HG03097 (cell line): ENCODE data around the gene RBBP7.
A peak's percentile ranks its signal among the peaks of the same experiment; 100 is the strongest.

Experiments
- ATAC-seq: cut with Tn5 transposase; IDR thresholded peaks from one replicate; pipeline ENCODE4 v1.9.1; 2021; ENCODE audit not compliant: unreplicated experiment, low FRiP score

Gene RBBP7

GRCh38 chrX:16870095-16870861, at the start of gene RBBP7:
TSS of gene RBBP7 (minus strand) at chrX:16870362. CDS start at chrX:16870053, 309 bp downstream.
- peak; percentile 81 for ATAC-seq

DNA sequence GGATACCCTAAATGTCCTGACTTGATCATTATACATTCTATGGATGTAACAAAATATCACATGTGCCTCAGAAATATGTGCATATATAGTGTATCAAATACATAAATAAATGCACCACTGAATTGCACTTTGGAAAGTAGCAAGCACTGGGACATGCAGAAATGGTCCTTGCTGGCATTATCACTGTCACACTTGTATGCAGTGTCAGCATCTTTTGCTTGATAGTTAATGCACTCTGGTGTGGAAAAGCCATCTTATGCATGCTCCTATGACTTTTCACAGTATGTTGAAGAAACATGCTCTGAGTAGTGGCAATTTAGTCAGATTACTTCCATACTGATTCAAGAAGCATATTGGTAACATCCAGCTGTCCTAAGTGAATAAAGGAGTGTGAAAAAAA, 48.8 kb upstream of the RBBP7 start:
- ATAC-seq = no peak

DNA sequence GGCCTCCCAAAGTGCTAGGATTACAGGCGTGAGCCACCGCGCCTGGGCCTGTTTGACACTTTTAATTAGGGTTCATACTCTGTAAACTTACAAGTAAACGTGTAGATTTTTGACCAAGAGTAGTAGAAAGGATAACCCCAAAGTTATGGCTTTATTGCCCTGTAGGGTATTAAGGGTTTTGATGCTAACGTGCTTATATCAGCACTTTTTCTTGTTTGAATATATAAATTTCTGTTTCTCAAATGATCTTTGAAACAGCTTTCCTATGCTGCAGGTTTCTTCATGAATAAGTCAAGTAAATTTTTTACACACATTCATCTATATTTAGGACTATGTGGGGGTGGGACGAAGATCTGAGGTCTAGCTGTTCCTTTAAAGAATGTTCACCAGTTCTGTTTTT, 47.0 kb upstream of the RBBP7 start:
- ATAC-seq = no peak

DNA sequence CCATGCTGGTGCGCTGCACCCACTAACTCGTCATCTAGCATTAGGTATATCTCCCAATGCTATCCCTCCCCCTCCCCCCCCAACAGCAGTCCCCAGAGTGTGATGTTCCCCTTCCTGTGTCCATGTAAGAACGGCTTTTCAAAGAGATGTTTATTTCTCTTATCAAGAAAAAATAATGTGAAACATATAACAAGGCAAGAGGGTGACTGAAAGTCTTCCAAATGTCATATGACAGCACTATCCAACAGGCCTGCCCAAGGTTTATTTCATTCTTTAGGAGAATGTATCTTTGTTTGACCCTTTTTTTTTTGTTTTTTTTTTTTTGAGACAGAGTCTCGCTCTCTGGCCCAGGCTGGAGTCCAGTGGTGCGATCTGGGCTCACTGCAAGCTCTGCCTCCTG, 46.4 kb upstream of the RBBP7 start:
- no peak for ATAC-seq

GRCh38 chrX:16914058-16914457, 43.9 kb upstream of the RBBP7 start:
- no peak for ATAC-seq

DNA sequence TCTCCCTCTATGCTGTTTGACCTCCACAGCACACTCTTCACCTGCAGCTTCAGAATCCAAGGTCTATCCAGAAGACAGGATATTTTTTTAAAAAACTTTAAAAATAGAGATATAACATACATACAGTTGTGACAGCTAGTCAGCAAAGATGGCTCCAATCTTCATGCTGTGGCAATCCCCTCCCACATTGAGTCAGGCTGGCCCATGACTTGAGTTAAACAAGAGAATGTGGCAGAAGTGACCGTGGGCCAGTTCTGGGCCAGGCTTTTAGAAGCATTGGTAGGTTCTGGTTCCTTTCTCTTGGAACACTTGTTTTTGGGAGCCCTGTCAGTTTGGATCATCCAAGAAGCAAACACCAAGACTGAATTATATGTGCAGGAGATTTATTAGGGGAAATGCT, 40.2 kb upstream of the RBBP7 start:
- no peak for ATAC-seq

DNA sequence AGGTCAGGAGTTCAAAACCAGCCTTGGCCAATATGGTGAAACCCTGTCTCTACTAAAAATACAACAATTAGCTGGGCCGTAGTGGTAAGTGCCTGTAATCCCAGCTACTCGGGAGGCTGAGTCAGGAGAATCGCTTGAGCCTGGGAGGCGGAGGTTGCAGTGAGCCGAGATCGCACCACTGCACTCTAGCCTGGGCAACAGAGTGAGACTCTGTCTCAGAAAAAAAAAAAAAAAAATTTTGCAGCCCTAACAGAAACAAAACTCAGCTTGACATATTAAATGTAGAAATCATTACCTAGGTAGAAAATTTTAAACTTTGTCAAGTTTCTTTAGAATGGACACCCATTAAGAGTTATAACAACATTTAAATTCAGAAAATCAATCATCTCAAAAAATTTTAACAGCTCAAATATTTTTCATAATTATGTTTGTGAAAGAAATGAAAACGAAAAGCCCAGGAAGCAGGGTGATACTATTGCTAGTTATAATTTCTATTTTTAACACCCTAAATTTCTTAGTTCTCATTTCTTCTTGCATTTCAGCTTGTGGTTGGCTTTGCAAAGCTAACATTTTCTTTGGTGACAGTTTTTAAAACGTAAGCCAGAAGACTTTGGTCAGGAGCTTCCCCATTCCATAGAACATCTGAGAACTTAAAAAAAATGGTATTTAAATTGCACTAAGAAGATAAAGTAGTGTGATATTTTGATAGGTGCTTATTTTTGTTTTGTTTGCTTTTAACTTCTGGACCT, 33.3 kb upstream of the RBBP7 start:
- ATAC-seq = no peak

- no peak for ATAC-seq
These were observed 27.3 kb upstream of the RBBP7 start for GRCh38 chrX:16897445-16897844.

- ATAC-seq = no peak
These were observed 22.6 kb upstream of the RBBP7 start for GRCh38 chrX:16892504-16893362.

GRCh38 chrX:16885628-16886027, 15.5 kb upstream of the RBBP7 start:
- no peak for ATAC-seq

GRCh38 chrX:16883487-16883804, 13.3 kb upstream of the RBBP7 start:
- ATAC-seq = no peak

DNA sequence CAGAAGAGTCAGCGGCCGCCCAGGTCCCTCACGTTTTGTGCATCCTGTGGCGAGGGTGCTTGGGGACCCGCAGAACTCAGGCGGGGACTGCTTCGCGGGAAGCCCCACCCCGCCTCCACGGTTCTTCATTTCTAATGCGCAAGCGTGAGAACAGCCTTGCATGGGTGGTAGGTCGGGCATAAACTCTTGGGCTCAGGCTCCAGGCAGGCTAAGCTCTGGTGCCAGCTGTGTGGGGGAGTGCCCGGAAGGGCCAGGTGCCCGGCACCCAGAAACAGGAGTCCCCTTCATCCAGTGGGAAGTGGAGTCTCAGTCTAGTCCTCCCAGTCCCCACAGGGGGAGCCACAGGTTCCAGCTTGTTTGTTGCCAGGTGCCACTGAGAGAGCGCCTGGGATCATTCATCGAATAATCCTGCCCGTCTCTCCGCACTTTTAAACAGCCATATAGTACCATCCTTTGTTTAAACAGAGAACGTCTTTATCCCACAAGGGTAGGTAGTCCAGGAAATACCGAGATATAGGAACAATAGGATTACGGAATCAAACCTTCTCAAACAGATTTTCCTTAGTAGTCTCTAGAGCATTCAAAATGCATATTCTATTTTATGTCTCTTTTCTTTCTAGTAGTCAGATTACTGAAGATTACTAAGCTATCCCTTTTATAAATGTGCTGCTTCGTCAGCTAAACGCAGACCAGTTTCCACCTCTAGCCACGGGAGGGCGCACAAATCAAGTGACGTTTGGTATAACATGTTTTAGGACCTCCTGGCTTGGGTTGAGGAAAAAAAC, 12.7 kb upstream of the RBBP7 start:
- peak; percentile 50 for ATAC-seq

- ATAC-seq = no peak
These were observed 12.0 kb upstream of the RBBP7 start for GRCh38 chrX:16882169-16882568.

DNA sequence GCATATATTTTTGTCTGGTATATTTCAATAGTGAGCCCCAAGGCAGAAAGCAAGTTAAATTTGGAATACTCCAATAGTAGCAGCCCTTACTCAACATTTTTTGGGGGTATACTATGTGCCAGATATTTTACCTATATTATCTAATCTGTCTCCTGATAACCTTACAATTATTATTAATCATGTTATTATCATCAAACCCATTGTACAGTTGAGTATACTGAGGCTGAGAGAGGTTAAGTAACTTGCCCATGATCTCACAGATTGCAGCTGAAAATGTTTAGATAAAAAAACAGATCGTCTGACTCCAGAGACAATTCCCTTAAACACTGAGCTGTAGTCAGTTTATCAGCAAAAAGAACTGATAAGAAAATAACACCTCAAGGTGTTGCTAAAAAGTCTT, 6.5 kb upstream of the RBBP7 start:
- ATAC-seq = no peak

DNA sequence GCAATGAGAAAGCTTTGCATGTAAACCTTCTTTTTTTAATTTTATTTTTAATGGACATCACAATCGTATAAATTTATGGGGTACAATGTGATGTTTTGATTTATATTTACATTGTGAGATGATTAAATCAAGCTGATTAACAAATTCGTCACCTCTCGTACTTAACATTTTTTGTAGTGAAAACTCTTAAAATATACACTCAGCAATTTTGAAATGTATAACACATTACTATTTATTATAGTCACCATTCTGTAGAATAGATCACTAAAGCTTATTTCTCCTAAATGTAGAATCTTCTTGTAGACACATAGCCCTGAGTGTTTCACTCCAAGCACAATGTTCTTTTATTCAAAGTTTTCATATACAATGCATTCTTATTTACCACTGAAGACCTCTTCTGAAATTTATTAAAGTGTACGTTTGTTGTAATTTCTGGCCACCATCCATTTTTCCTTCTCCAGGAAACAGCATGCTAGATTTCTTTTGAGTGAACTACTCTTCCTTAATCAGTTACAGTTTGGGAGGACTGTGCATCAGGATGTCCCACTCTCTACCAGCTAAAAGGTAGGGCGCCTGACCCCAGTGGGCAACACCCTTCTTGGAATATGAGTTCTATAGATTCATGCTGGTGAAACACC, 4.4 kb upstream of the RBBP7 start:
- no peak for ATAC-seq

DNA sequence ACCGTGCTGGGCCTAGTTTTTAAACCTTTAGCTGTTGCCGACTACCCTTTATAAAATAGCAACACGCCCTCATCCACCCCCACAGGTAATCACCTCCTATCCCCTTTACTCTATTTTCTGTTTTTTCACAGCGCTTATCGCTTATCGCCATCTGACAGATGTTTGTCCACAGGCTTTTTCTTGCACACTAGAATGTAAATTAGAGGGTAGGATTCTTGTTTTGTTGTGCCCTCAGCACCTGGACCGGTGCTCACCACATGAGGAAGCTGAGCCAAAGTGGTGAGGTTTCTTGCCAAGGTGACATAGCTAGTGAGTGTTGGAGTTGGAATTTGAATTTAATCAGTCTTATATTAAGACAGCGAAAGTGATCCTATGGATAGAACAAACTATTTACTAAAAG, 2.9 kb upstream of the RBBP7 start:
- ATAC-seq = no peak

GRCh38 chrX:16870862-16871815, 977 bp upstream of the RBBP7 start:
- peak; percentile 13 for ATAC-seq

DNA sequence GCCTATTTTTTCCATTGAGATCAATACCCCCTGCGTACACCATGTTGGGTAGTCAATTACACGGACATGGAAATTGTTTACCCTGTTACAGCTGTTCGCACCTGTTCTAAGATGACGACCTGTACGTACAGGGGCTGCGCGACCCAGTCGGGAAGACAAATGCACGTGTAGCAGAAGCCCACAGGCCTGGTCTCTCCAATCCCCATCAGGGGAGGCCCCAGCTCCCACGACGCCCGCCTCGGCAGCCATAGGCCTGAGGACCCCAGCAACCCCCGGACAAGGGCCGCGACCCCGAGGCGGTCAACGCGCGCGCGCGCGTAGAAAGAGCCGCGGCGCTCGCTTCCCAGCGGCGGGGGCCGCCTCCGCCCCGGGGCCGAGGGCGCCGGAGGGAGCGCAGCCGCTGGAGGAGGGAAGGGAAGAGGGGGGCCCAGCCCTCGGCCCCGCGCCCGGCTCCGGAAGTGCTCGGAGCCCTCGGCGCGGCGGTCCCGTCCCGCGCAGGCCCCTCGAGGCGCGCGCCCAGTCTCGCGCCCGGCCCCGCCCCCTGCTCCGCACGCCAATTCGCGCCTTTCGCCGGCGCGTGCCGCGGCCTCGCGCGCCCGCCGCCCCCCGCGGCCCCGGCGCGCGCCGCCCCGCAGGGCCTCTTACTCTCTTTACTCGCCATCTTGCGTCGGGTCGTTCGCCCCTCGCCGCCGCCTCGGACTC, 618 bp downstream of the RBBP7 start:
- peak; percentile 30 for ATAC-seq
